ENCODE data around the gene F8.

F8 gene

GRCh38 chrX:154892296-154892695, 130.2 kb downstream of the F8 start:
- CTCF ChIA-PET: interaction anchor here (0.6 kb wide), 1 partner anchor 194 kb away, joined by 4 read pairs; no protein-coding TSS in a partner anchor
- TF ChIP-seq SCRT2 (tag by site-specific recombination; IDR thresholded peaks at IDR 0.05) (no peak), ZNF266 (tag by site-specific recombination; IDR thresholded peaks at IDR 0.05; ENCODE audit: low read depth) (no peak), ZNF544 (tag by site-specific recombination; IDR thresholded peaks at IDR 0.05) (no peak), ZBTB10 (tag by site-specific recombination; IDR thresholded peaks at IDR 0.05) (no peak), REST (tag by site-specific recombination; IDR thresholded peaks at IDR 0.05) (no peak), MZF1 (tag by site-specific recombination; IDR thresholded peaks at IDR 0.05; ENCODE audit: borderline replicate concordance) (no peak), AEBP2 (tag by site-specific recombination; IDR thresholded peaks at IDR 0.05; ENCODE audit: borderline replicate concordance) (no peak), ZNF184 (tag by site-specific recombination; IDR thresholded peaks at IDR 0.05) (no peak), ZNF423 (tag by site-specific recombination; IDR thresholded peaks at IDR 0.05) (no peak)
- H3K36me3 ChIP-seq (ENCODE audit: control insufficient read depth in 2 of 2, insufficient read depth in 1 of 2, low read length in 2 of 2): no peaks in the 10 kb centered on the region
- H3K4me1 ChIP-seq (ENCODE audit: control insufficient read depth, insufficient read depth, low read length): no peaks in the 10 kb centered on the region
- H3K9me3 ChIP-seq (ENCODE audit: control insufficient read depth, insufficient read depth, low read depth, low read length): no peaks in the 10 kb centered on the region
- H3K4me3 ChIP-seq (ENCODE audit: low read depth, low read length): no peak overlapping the region
- POLR2A ChIA-PET: no interaction called here
- no peak overlapping the region for H3K27ac ChIP-seq (ENCODE audit: extremely low read depth, low read depth, low read length)

GRCh38 chrX:154890990-154891639, 131.4 kb downstream of the F8 start:
- POLR2A ChIA-PET: no interaction called here
- CTCF ChIA-PET: interaction anchor here (0.6 to 0.8 kb wide), 2 partner anchors 26 to 151 kb away, joined by 3 to 4 read pairs; no protein-coding TSS in a partner anchor
- no peak overlapping the region for H3K4me3 ChIP-seq (ENCODE audit: low read depth, low read length)
- no peaks in the 10 kb centered on the region for H3K9me3 ChIP-seq (ENCODE audit: control insufficient read depth, insufficient read depth, low read depth, low read length)
- no peak overlapping the region for H3K27ac ChIP-seq (ENCODE audit: extremely low read depth, low read depth, low read length)
- H3K4me1 ChIP-seq (ENCODE audit: control insufficient read depth, insufficient read depth, low read length): no peaks in the 10 kb centered on the region
- no peaks in the 10 kb centered on the region for H3K36me3 ChIP-seq (ENCODE audit: control insufficient read depth in 2 of 2, insufficient read depth in 1 of 2, low read length in 2 of 2)
- peak; percentile 87 for TF ChIP-seq PRDM4 (tag by site-specific recombination; IDR thresholded peaks at IDR 0.05)
- peak; percentile 58 for TF ChIP-seq ZBTB17 (tag by site-specific recombination; IDR thresholded peaks at IDR 0.05)
- TF ChIP-seq HOXA7 (CRISPR knock-in tag; IDR thresholded peaks at IDR 0.05; ENCODE audit: borderline replicate concordance): no peak
- 0 out of 2 replicates have a peak, but pooled peaks have one; percentile 53 for TF ChIP-seq TSHZ1 (tag by site-specific recombination; IDR thresholded peaks at IDR 0.05; ENCODE audit: borderline replicate concordance)
- 0 out of 2 replicates have a peak, but pooled peaks have one; percentile 46 for TF ChIP-seq ZNF629 (tag by site-specific recombination; IDR thresholded peaks at IDR 0.05)
- TF ChIP-seq ZNF76 (tag by site-specific recombination; IDR thresholded peaks at IDR 0.05; ENCODE audit: borderline replicate concordance, low read depth): peak; percentile 69
- TF ChIP-seq KLF10 (tag by site-specific recombination; IDR thresholded peaks at IDR 0.05): peak; percentile 48
- peak; percentile 71 for TF ChIP-seq ZNF366 (tag by site-specific recombination; conservative IDR thresholded peaks at IDR 0.05)
- no peak for TF ChIP-seq SETDB1 (IDR thresholded peaks at IDR 0.05; ENCODE audit: insufficient read length, low read length)
- peak; percentile 65; the same call in 1 of the 2 replicates for TF ChIP-seq BCL11A (tag by site-specific recombination; IDR thresholded peaks at IDR 0.05; ENCODE audit: low read depth)
- peak; percentile 41; the same call in 1 of the 2 replicates for TF ChIP-seq ZNF610 (tag by site-specific recombination; IDR thresholded peaks at IDR 0.05; ENCODE audit: borderline replicate concordance)

Data from HEK293 (cell line).